GM21526 (cell line): ENCODE data around the gene KPRP.

Experiments used
- ATAC-seq: cut with Tn5 transposase; IDR thresholded peaks from one replicate; pipeline ENCODE4 v1.9.1; 2021; ENCODE audit warnings: moderate library complexity; ENCODE audit not compliant: unreplicated experiment, low FRiP score

KPRP gene

GRCh38 chr1:152757747-152758146 is at the start of gene KPRP:
KPRP (plus strand) TSS chr1:152758025; CDS start chr1:152759589, 1,564 bp downstream.
- no peak for ATAC-seq

GRCh38 chr1:152718238-152718637 is 39.6 kb upstream of the KPRP start:
- ATAC-seq, result no peak

- ATAC-seq, result no peak
Observed at GRCh38 chr1:152725261-152725660, 32.6 kb upstream of the KPRP start.

- no peak for ATAC-seq
Observed at GRCh38 chr1:152728986-152729385, 28.8 kb upstream of the KPRP start.

GRCh38 chr1:152735648-152736047 is 22.2 kb upstream of the KPRP start:
- ATAC-seq, result no peak

- no peak for ATAC-seq
Observed at GRCh38 chr1:152737997-152738396, 19.8 kb upstream of the KPRP start.

GRCh38 chr1:152739841-152740240 is 18.0 kb upstream of the KPRP start:
- ATAC-seq, result no peak

- ATAC-seq, result no peak
Observed at GRCh38 chr1:152741656-152742055, 16.2 kb upstream of the KPRP start.

GRCh38 chr1:152743371-152744145 is 14.3 kb upstream of the KPRP start:
- no peak for ATAC-seq

- no peak for ATAC-seq
Observed at GRCh38 chr1:152745289-152745704, 12.5 kb upstream of the KPRP start.

GRCh38 chr1:152745765-152746444 is 11.9 kb upstream of the KPRP start:
- no peak for ATAC-seq

GRCh38 chr1:152747831-152748230 is 10.0 kb upstream of the KPRP start:
- no peak for ATAC-seq

GRCh38 chr1:152752225-152752624 is 5.6 kb upstream of the KPRP start:
- ATAC-seq, result no peak

- ATAC-seq, result no peak
Observed at GRCh38 chr1:152753586-152753985, 4.2 kb upstream of the KPRP start.

- ATAC-seq, result no peak
Observed at GRCh38 chr1:152756872-152757271, 953 bp upstream of the KPRP start.

- no peak for ATAC-seq
Observed at GRCh38 chr1:152758636-152759035, 811 bp downstream of the KPRP start.

- ATAC-seq, result no peak
Observed at GRCh38 chr1:152759453-152760173, 1.8 kb downstream of the KPRP start.

- ATAC-seq, result no peak
Observed at GRCh38 chr1:152760551-152761190, 2.8 kb downstream of the KPRP start.

GRCh38 chr1:152761609-152762213 is 3.9 kb downstream of the KPRP start:
- no peak for ATAC-seq

- ATAC-seq, result no peak
Observed at GRCh38 chr1:152768847-152769533, 11.2 kb downstream of the KPRP start.
